ENCODE measurements around the gene DCTN3. TPM values are rescaled to one million over a fixed set of nuclear protein-coding genes. Genes with fewer than 3 reads are reported as not detected.

The DCTN3 gene
- total and polyA plus RNA-seq, 9 of the 15 experiments (the other 6 are each of a cell fraction or from before 2014, with no cell fraction given): 11.0 to 51.0 (median 41.9) TPM

DNA sequence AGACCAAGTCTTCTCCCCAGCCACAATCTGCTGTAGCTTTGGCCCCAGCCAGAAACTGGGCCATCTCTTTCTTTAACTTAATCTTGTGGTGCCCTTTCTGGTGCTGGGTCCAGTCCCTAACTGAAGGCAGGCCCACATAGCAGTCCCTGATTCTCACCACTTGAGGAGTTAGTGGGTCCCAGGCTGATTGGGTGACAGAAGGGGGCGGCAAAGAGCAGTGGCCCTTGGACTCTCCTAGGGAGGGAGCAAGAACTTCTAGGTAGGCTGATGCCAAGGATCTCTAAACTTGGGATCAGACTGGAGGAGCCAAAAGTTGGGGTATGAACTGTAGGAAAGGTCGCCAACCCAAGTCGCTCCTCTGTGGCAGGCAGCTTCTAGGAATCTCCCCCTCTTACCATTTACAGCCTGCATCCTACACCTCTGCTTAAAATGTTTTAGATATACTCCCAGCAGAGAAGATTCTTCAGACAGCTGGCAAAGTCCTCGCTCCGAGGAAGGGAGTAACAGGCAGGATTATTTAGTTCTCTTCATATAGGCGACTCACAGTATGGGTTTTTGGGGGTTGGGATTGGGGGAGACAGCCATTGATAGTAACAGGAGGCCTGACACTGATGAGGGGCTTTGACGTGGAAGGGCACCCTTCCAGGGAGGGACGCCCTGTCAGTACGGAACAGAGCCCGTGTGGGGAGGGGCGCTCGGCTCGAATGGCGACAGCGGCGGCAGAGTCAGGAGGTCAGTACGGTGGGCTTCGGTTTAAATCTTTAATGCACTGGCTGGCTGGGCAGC lies 44.2 kb upstream of the DCTN3 start (continued):
- TF ChIP-seq NCOA2 (IDR thresholded peaks at IDR 0.05; ENCODE audit: partially characterized antibody in 2 of 2) (no peak), KLF1 (tag; IDR thresholded peaks at IDR 0.05) (no peak), ZNF140 (CRISPR knock-in tag; IDR thresholded peaks at IDR 0.05) (no peak), SREBF2 (CRISPR knock-in tag; IDR thresholded peaks at IDR 0.05) (no peak), ZBED1 (IDR thresholded peaks at IDR 0.05) (no peak), ERF (CRISPR knock-in tag; IDR thresholded peaks at IDR 0.05) (no peak), ZNF274 (IDR thresholded peaks at IDR 0.05; ENCODE audit: borderline replicate concordance, low read depth, low read length) (no peak), MCM7 (IDR thresholded peaks at IDR 0.05) (no peak), SRF (CRISPR knock-in tag; IDR thresholded peaks at IDR 0.05) (peak in 1 of 2 experiments; percentile 68; a peak in 1 of 4 replicates), ZNF561 (CRISPR knock-in tag; conservative IDR thresholded peaks at IDR 0.05) (no peak), SMARCE1 (IDR thresholded peaks at IDR 0.05) (peak; percentile 48; the same call in 1 of the 2 replicates), SAFB2 (IDR thresholded peaks at IDR 0.05; ENCODE audit: borderline replicate concordance, low read depth, low read length, severe bottlenecking) (no peak), XRCC3 (IDR thresholded peaks at IDR 0.05) (no peak)
- TF ChIP-seq, protein P1, sequence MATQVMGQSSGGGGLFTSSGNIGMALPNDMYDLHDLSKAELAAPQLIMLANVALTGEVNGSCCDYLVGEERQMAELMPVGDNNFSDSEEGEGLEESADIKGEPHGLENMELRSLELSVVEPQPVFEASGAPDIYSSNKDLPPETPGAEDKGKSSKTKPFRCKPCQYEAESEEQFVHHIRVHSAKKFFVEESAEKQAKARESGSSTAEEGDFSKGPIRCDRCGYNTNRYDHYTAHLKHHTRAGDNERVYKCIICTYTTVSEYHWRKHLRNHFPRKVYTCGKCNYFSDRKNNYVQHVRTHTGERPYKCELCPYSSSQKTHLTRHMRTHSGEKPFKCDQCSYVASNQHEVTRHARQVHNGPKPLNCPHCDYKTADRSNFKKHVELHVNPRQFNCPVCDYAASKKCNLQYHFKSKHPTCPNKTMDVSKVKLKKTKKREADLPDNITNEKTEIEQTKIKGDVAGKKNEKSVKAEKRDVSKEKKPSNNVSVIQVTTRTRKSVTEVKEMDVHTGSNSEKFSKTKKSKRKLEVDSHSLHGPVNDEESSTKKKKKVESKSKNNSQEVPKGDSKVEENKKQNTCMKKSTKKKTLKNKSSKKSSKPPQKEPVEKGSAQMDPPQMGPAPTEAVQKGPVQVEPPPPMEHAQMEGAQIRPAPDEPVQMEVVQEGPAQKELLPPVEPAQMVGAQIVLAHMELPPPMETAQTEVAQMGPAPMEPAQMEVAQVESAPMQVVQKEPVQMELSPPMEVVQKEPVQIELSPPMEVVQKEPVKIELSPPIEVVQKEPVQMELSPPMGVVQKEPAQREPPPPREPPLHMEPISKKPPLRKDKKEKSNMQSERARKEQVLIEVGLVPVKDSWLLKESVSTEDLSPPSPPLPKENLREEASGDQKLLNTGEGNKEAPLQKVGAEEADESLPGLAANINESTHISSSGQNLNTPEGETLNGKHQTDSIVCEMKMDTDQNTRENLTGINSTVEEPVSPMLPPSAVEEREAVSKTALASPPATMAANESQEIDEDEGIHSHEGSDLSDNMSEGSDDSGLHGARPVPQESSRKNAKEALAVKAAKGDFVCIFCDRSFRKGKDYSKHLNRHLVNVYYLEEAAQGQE (IDR thresholded peaks at IDR 0.05; ENCODE audit: borderline replicate concordance): peak; percentile 45; the same call in 1 of the 2 replicates
- TF ChIP-seq, protein P1 (CRISPR knock-in tag; IDR thresholded peaks at IDR 0.05; ENCODE audit: low read depth): no peak
- TF ChIP-seq, protein P2, sequence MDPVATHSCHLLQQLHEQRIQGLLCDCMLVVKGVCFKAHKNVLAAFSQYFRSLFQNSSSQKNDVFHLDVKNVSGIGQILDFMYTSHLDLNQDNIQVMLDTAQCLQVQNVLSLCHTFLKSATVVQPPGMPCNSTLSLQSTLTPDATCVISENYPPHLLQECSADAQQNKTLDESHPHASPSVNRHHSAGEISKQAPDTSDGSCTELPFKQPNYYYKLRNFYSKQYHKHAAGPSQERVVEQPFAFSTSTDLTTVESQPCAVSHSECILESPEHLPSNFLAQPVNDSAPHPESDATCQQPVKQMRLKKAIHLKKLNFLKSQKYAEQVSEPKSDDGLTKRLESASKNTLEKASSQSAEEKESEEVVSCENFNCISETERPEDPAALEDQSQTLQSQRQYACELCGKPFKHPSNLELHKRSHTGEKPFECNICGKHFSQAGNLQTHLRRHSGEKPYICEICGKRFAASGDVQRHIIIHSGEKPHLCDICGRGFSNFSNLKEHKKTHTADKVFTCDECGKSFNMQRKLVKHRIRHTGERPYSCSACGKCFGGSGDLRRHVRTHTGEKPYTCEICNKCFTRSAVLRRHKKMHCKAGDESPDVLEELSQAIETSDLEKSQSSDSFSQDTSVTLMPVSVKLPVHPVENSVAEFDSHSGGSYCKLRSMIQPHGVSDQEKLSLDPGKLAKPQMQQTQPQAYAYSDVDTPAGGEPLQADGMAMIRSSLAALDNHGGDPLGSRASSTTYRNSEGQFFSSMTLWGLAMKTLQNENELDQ (CRISPR knock-in tag; IDR thresholded peaks at IDR 0.05; ENCODE audit: borderline replicate concordance): no peak
- TF ChIP-seq, protein P3, sequence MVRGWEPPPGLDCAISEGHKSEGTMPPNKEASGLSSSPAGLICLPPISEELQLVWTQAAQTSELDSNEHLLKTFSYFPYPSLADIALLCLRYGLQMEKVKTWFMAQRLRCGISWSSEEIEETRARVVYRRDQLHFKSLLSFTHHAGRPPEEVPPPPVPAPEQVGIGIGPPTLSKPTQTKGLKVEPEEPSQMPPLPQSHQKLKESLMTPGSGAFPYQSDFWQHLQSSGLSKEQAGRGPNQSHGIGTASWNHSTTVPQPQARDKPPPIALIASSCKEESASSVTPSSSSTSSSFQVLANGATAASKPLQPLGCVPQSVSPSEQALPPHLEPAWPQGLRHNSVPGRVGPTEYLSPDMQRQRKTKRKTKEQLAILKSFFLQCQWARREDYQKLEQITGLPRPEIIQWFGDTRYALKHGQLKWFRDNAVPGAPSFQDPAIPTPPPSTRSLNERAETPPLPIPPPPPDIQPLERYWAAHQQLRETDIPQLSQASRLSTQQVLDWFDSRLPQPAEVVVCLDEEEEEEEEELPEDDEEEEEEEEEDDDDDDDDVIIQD (CRISPR knock-in tag; IDR thresholded peaks at IDR 0.05): no peak

Data from K562 (cell line).